Measurements from ENCODE around the gene ZCCHC3. TPM values are rescaled to one million over a fixed set of nuclear protein-coding genes. Genes with fewer than 3 reads are reported as not detected.

ZCCHC3 gene
- total RNA-seq, 6 experiments from 2014 or later, result 4.2 to 7.5 (median 5.9) TPM

- no peak overlapping the region for H3K4me3 ChIP-seq
- no peaks in the 10 kb centered on the region for H3K27me3 ChIP-seq
- peak in 3 of 4 donors; percentile 21 to 46 (median 22) for ATAC-seq
Observed at GRCh38 chr20:309306-309840, 12.0 kb downstream of the ZCCHC3 start.

GRCh38 chr20:309841-310644 lies 12.7 kb downstream of the ZCCHC3 start:
- no peaks in the 10 kb centered on the region for H3K4me1 ChIP-seq
- peak overlapping the region; percentile 4 to 31 (median 29) for H3K4me3 ChIP-seq
- WGBS (ENCODE audit: insufficient coverage, low coverage, low lambda C conversion rate, missing lambda C conversion rate), result 24% methylated on average over 23 of the region's 31 CpGs
- H3K27me3 ChIP-seq, result no peaks in the 10 kb centered on the region
- ATAC-seq (peak; percentile 95 to 99 (median 96)), DNase-seq (peak; percentile 86 to 91 (median 91))
- H3K36me3 ChIP-seq, result no peaks in the 10 kb centered on the region
- H3K27ac ChIP-seq, result peak overlapping the region; percentile 54 to 59 (median 58)
- intact Hi-C loops (cut with DNase I), result no loop called here
- no peaks in the 10 kb centered on the region for H3K9me3 ChIP-seq
- TF ChIP-seq CTCF (IDR thresholded peaks at IDR 0.05), result no peak
- TF ChIP-seq POLR2A (IDR thresholded peaks at IDR 0.05), result no peak

More at GRCh38 chr20:309306-309840, 12.0 kb downstream of the ZCCHC3 start:
- Histone ChIP-seq H3K36me3 (no peaks in the 10 kb centered on the region), H3K9me3 (no peaks in the 10 kb centered on the region), H3K27ac (peak overlapping the region; percentile 54 to 59 (median 58)), H3K4me1 (no peaks in the 10 kb centered on the region)
- DNase-seq, result no peak
- 15% methylated on average over 6 of the region's 6 CpGs for WGBS (ENCODE audit: insufficient coverage, low coverage, low lambda C conversion rate, missing lambda C conversion rate)
- intact Hi-C loops (cut with DNase I), result no loop called here
- TF ChIP-seq CTCF (IDR thresholded peaks at IDR 0.05) (peak in 1 of 4 donors; percentile 7), POLR2A (IDR thresholded peaks at IDR 0.05) (no peak)

GRCh38 chr20:310645-311044 lies 13.3 kb downstream of the ZCCHC3 start:
- H3K4me1 ChIP-seq, result no peaks in the 10 kb centered on the region
- 19% methylated on average over 7 of the region's 7 CpGs for WGBS (ENCODE audit: insufficient coverage, low coverage, low lambda C conversion rate, missing lambda C conversion rate)
- no peaks in the 10 kb centered on the region for H3K27me3 ChIP-seq
- no peaks in the 10 kb centered on the region for H3K9me3 ChIP-seq
- ATAC-seq (no peak), DNase-seq (no peak)
- peak overlapping the region in 1 of 3 donors; percentile 31 for H3K4me3 ChIP-seq
- intact Hi-C loops (cut with DNase I), result no loop called here
- no peak overlapping the region for H3K27ac ChIP-seq
- H3K36me3 ChIP-seq, result no peaks in the 10 kb centered on the region
- no peak for TF ChIP-seq CTCF (IDR thresholded peaks at IDR 0.05)
- no peak for TF ChIP-seq POLR2A (IDR thresholded peaks at IDR 0.05)

GRCh38 chr20:311609-312008 lies 14.2 kb downstream of the ZCCHC3 start:
- Histone ChIP-seq H3K27ac (no peak overlapping the region), H3K9me3 (no peaks in the 10 kb centered on the region), H3K4me1 (no peaks in the 10 kb centered on the region), H3K27me3 (no peaks in the 10 kb centered on the region), H3K4me3 (no peak overlapping the region), H3K36me3 (no peaks in the 10 kb centered on the region)
- DNase-seq, result no peak
- TF ChIP-seq POLR2A (IDR thresholded peaks at IDR 0.05) (no peak), CTCF (IDR thresholded peaks at IDR 0.05) (no peak)
- 87% methylated on average over 7 of the region's 7 CpGs for WGBS (ENCODE audit: insufficient coverage, low coverage, low lambda C conversion rate, missing lambda C conversion rate)
- intact Hi-C loops (cut with DNase I), result no loop called here
- no peak for ATAC-seq

Data from right lobe of liver (tissue), 6 donors.